Measurements from ENCODE around the gene UHRF2. TPM values are rescaled to one million over a fixed set of nuclear protein-coding genes. Genes with fewer than 3 reads are reported as not detected.

Gene UHRF2
- total RNA-seq, 1 experiment from 2014 or later = 45.2 TPM

- H3K27me3 ChIP-seq (ENCODE audit: insufficient read depth, low read length) = no peaks in the 10 kb centered on the region
- no peaks in the 10 kb centered on the region for H3K9me3 ChIP-seq (ENCODE audit: control insufficient read depth, low read depth, low read length)
- Mint-ChIP-seq H3K36me3 (ENCODE audit: insufficient read depth in 1 of 3, low read depth in 3 of 3) (peaks cover 5 to 16% (median 15%) of the 10 kb centered on the region in 3 experiments; a peak in 6 of 7 replicates), H3K27ac (no peak overlapping the region), H3K9me3 (peaks cover 11 to 18% of the 10 kb centered on the region in 2 experiments; a peak in 3 of 5 replicates), H3K4me1 (peaks cover 0 to 4% of the 10 kb centered on the region in 2 experiments; a peak in 2 of 4 replicates), H3K4me3 (no peak overlapping the region), H3K27me3 (ENCODE audit: low read depth) (no peaks in the 10 kb centered on the region)
- no peak overlapping the region for H2BK20ac ChIP-seq (ENCODE audit: low read depth, low read length, poor library complexity, severe bottlenecking)
- H2BK120ac ChIP-seq (ENCODE audit: low read depth, low read length, poor library complexity, severe bottlenecking) = no peak overlapping the region
- H3K27ac ChIP-seq (ENCODE audit: insufficient read length, low read depth, low read length) = no peak overlapping the region
- no peak overlapping the region for H2AFZ ChIP-seq (ENCODE audit: low read length)
- DNase-seq = no peak
- no peaks in the 10 kb centered on the region for H4K20me1 ChIP-seq (ENCODE audit: control insufficient read depth, insufficient read depth, insufficient read length)
- no peak overlapping the region for H4K5ac ChIP-seq (ENCODE audit: insufficient read length, low read depth, low read length)
- H4K8ac ChIP-seq (replicated peaks; ENCODE audit: insufficient read length, low read depth, low read length) = no peak overlapping the region
- no peak overlapping the region for H3K56ac ChIP-seq (ENCODE audit: insufficient read length, low read depth, low read length)
- no peak overlapping the region for H3K18ac ChIP-seq (ENCODE audit: insufficient read length, low read depth, low read length)
- no peak overlapping the region for H3K9ac ChIP-seq (ENCODE audit: extremely low read depth, insufficient read length, low read length)
- no peak overlapping the region for H3K14ac ChIP-seq (ENCODE audit: insufficient read depth, low read length)
- H3K23me2 ChIP-seq (ENCODE audit: insufficient read length, low read depth, low read length, poor library complexity, severe bottlenecking) = no peaks in the 10 kb centered on the region
- H2BK5ac ChIP-seq (ENCODE audit: insufficient read length, low read length) = no peak overlapping the region
- no peaks in the 10 kb centered on the region for H3K79me1 ChIP-seq (ENCODE audit: insufficient read depth, low read depth, low read length, poor library complexity, severe bottlenecking)
- H3T11ph ChIP-seq (ENCODE audit: low read length) = no peak overlapping the region
- H3K4ac ChIP-seq (ENCODE audit: low read depth, low read length) = no peak overlapping the region
- no peak overlapping the region for H3K23ac ChIP-seq (ENCODE audit: insufficient read length, low read depth, low read length)
- no peak overlapping the region for H4K91ac ChIP-seq (ENCODE audit: insufficient read length, low read depth, low read length)
- TF ChIP-seq, protein P1, sequence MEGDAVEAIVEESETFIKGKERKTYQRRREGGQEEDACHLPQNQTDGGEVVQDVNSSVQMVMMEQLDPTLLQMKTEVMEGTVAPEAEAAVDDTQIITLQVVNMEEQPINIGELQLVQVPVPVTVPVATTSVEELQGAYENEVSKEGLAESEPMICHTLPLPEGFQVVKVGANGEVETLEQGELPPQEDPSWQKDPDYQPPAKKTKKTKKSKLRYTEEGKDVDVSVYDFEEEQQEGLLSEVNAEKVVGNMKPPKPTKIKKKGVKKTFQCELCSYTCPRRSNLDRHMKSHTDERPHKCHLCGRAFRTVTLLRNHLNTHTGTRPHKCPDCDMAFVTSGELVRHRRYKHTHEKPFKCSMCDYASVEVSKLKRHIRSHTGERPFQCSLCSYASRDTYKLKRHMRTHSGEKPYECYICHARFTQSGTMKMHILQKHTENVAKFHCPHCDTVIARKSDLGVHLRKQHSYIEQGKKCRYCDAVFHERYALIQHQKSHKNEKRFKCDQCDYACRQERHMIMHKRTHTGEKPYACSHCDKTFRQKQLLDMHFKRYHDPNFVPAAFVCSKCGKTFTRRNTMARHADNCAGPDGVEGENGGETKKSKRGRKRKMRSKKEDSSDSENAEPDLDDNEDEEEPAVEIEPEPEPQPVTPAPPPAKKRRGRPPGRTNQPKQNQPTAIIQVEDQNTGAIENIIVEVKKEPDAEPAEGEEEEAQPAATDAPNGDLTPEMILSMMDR (conservative IDR thresholded peaks at IDR 0.05) = no peak
- H2BK15ac ChIP-seq (ENCODE audit: low read depth, low read length) = no peak overlapping the region
- WGBS (ENCODE audit: extremely low coverage, insufficient read length, low lambda C conversion rate) = 100% methylated on average over 1 of the region's 4 CpGs
- H3K4me2 ChIP-seq (ENCODE audit: insufficient read depth, insufficient read length, low read length) = no peak overlapping the region
- no peaks in the 10 kb centered on the region for H3K79me2 ChIP-seq (ENCODE audit: insufficient read depth, low read length)
- no peaks in the 10 kb centered on the region for H3K4me1 ChIP-seq (ENCODE audit: insufficient read depth, low read length)
- no peak overlapping the region for H2AK5ac ChIP-seq (ENCODE audit: insufficient read length, low read length)
- no peak overlapping the region for H2BK12ac ChIP-seq (ENCODE audit: insufficient read length, low read depth, low read length)
Measured at GRCh38 chr9:6522263-6522662, 109.3 kb downstream of the UHRF2 start.
